Body of pancreas (tissue), 4 donors: ENCODE data around the gene TMEM106C. TPM values are rescaled to one million over a fixed set of nuclear protein-coding genes. Genes with fewer than 3 reads are reported as not detected.
"Not testable (repeated sequence)": the region's sequence is repeated elsewhere in the genome, so short reads cannot be mapped to it uniquely, and the experiment has no call there.

ENCODE experiments used
- ATAC-seq: fragments of 150-250 bp; one replicate; pipeline ENCODE4 v1.9.1; 2016
- DNase-seq, 4 donors: peaks; one replicate each; pipeline ENCODE4 v3.0.0-alpha.2; 2019
- H3K27ac ChIP-seq, 4 donors: fragments of 200-600 bp; sonication (generic); 1 replicate in 3 of 4; 2 replicates in 1 of 4; pipeline versions ENCODE4 v1.5.1 to v1.6.1; 2016 to 2019; ENCODE audit warnings: mild to moderate bottlenecking in 1 of 4, mixed read lengths in 1 of 4, moderate library complexity in 1 of 4
- H3K27me3 ChIP-seq, 2 donors: fragments of 200-600 bp; sonication (generic); one replicate each; pipeline ENCODE4 v1.6.0; 2016; ENCODE audit warnings: mild to moderate bottlenecking in 1 of 2
- H3K36me3 ChIP-seq, 2 donors: fragments of 200-600 bp; sonication (generic); replicated peaks in 1 of 2; 2 replicates each; pipeline ENCODE4 v1.5.1; 2016; ENCODE audit warnings: low read depth in 2 of 2; ENCODE audit not compliant: insufficient read depth in 1 of 2
- H3K4me1 ChIP-seq: fragments of 200-600 bp; sonication (generic); one replicate; pipeline ENCODE4 v1.6.0; 2016
- H3K4me3 ChIP-seq, 2 donors: fragments of 200-600 bp; sonication (generic); 1 replicate in 1 of 2; 2 replicates in 1 of 2; pipeline ENCODE4 v1.5.1; 2016 to 2019
- H3K9me3 ChIP-seq, 3 donors: fragments of 200-600 bp; sonication (generic); 1 replicate in 2 of 3; 2 replicates in 1 of 3; pipeline ENCODE4 v1.5.1; 2016
- CTCF ChIP-seq, 7 experiments: fragments of 450-650 bp in 4 of 7; fragments of 200-600 bp in 3 of 7; sonication (generic) in 3 of 7; IDR thresholded peaks; one replicate each; pipeline ENCODE4 v1.5.1; 2016 to 2019; ENCODE audit warnings: antibody characterized with exemption in 7 of 7
- POLR2A ChIP-seq, 3 donors: fragments of 450-650 bp; IDR thresholded peaks; one replicate each; pipeline ENCODE4 v1.6.1; 2016; ENCODE audit warnings: antibody characterized with exemption in 3 of 3, mild to moderate bottlenecking in 2 of 3
- WGBS, 2 donors: methylation state at CpG; one replicate each; pipeline ENCODE4 v1.1.5; 2017; 5-methylcytosine and 5-hydroxymethylcytosine counted together
- intact Hi-C: fragments of 100-400 bp; cut with DNase I; formaldehyde crosslinking; loops from one replicate; pipeline ENCODE4 v1.15.1; 2023
- total RNA-seq, 2 donors: library from RNA; depleted of rRNA; stranded (reverse); fragments of >200 nt; gene quantifications; one replicate each; pipeline ENCODE4 v1.1.0, GENCODE V29; 2016

Gene TMEM106C
- total RNA-seq, 2 donors from 2014 or later, result 38.2 to 47.0 TPM

- Histone ChIP-seq H3K27ac (no peak overlapping the region), H3K27me3 (no peaks in the 10 kb centered on the region), H3K4me1 (peaks cover under 1% of the 10 kb centered on the region), H3K36me3 (no peaks in the 10 kb centered on the region), H3K9me3 (no peaks in the 10 kb centered on the region), H3K4me3 (no peak overlapping the region)
- 71 to 79% methylated on average over 4 of the region's 4 CpGs for WGBS, 2 donors
- DNase-seq, result no peak
- intact Hi-C loops, result no loop called here
- ATAC-seq, result no peak
- TF ChIP-seq POLR2A (IDR thresholded peaks at IDR 0.05) (no peak), CTCF (IDR thresholded peaks at IDR 0.05) (no peak)
Measured at GRCh38 chr12:47954467-47955045, 8.8 kb upstream of the TMEM106C start.

GRCh38 chr12:47955059-47955458, 8.3 kb upstream of the TMEM106C start:
- Histone ChIP-seq H3K36me3 (no peaks in the 10 kb centered on the region), H3K27ac (no peak overlapping the region), H3K4me3 (no peak overlapping the region), H3K9me3 (no peaks in the 10 kb centered on the region), H3K27me3 (no peaks in the 10 kb centered on the region), H3K4me1 (no peaks in the 10 kb centered on the region)
- ATAC-seq (no peak), DNase-seq (no peak)
- intact Hi-C loops, result no loop called here
- 67 to 73% methylated on average over 3 of the region's 3 CpGs for WGBS, 2 donors
- TF ChIP-seq POLR2A (IDR thresholded peaks at IDR 0.05) (no peak), CTCF (IDR thresholded peaks at IDR 0.05) (no peak)

GRCh38 chr12:47957671-47958070, 5.7 kb upstream of the TMEM106C start:
- intact Hi-C loops, ATAC-seq, H3K27me3 ChIP-seq, H3K4me3 ChIP-seq, H3K36me3 ChIP-seq, H3K27ac ChIP-seq, H3K9me3 ChIP-seq, DNase-seq, H3K4me1 ChIP-seq: not testable (repeated sequence)
- WGBS, 2 donors, result 91 to 100% methylated on average over 1 of the region's 1 CpG

- 74 to 75% methylated on average over 11 of the region's 11 CpGs for WGBS, 2 donors
- TF ChIP-seq POLR2A (IDR thresholded peaks at IDR 0.05), result no peak
- no peak for TF ChIP-seq CTCF (IDR thresholded peaks at IDR 0.05)
- no peak overlapping the region for H3K4me3 ChIP-seq
- H3K36me3 ChIP-seq, result peaks cover 0 to 2% of the 10 kb centered on the region in 2 donors
- H3K27me3 ChIP-seq, result no peaks in the 10 kb centered on the region
- no peak for DNase-seq
- intact Hi-C loops, result no loop called here
- peaks cover 14% of the 10 kb centered on the region for H3K4me1 ChIP-seq
- no peaks in the 10 kb centered on the region for H3K9me3 ChIP-seq
- H3K27ac ChIP-seq, result no peak overlapping the region
- no peak for ATAC-seq
Measured at GRCh38 chr12:47962198-47962597, 1.2 kb upstream of the TMEM106C start.

GRCh38 chr12:47964106-47964728, 821 bp downstream of the TMEM106C start:
- intact Hi-C loops, result no loop called here
- peak overlapping the region in 1 of 4 donors; percentile 55 for H3K27ac ChIP-seq
- no peaks in the 10 kb centered on the region for H3K9me3 ChIP-seq
- H3K4me3 ChIP-seq, result peak overlapping the region; percentile 64 to 96
- no peak for TF ChIP-seq POLR2A (IDR thresholded peaks at IDR 0.05)
- TF ChIP-seq CTCF (IDR thresholded peaks at IDR 0.05), result no peak
- H3K36me3 ChIP-seq, result peaks cover 0 to 2% of the 10 kb centered on the region in 2 donors
- H3K27me3 ChIP-seq, result no peaks in the 10 kb centered on the region
- H3K4me1 ChIP-seq, result peaks cover 14% of the 10 kb centered on the region
- WGBS, 2 donors, result 17 to 22% methylated on average over 12 to 18 of the region's 18 CpGs
- ATAC-seq, result no peak
- peak; percentile 25 to 67 (median 46) for DNase-seq
